ENCODE measurements around the gene SSH3.

Gene SSH3

GRCh38 chr11:67353317-67354074 is 50.2 kb downstream of the SSH3 start, which contains the start of gene POLD4:
Gene POLD4, minus strand, starts transcription at chr11:67353546. Its CDS starts 147 bp downstream, at chr11:67353399.
- TF ChIP-seq POLR2A (IDR thresholded peaks at IDR 0.05; ENCODE audit: low read length) (peak; percentile 87), GATA1 (IDR thresholded peaks at IDR 0.05; ENCODE audit: low read depth, low read length) (no peak)
- peak; percentile 93 to 96 for DNase-seq

- DNase-seq, result peak; percentile 41 to 60
- TF ChIP-seq POLR2A (IDR thresholded peaks at IDR 0.05; ENCODE audit: low read length) (no peak), GATA1 (IDR thresholded peaks at IDR 0.05; ENCODE audit: low read depth, low read length) (no peak)
These were observed 51.0 kb downstream of the SSH3 start for GRCh38 chr11:67354075-67355022.

GRCh38 chr11:67355023-67355793 is 51.9 kb downstream of the SSH3 start:
- no peak for DNase-seq
- TF ChIP-seq POLR2A (IDR thresholded peaks at IDR 0.05; ENCODE audit: low read length), result no peak
- TF ChIP-seq GATA1 (IDR thresholded peaks at IDR 0.05; ENCODE audit: low read depth, low read length), result no peak

GRCh38 chr11:67355794-67356386 is 52.6 kb downstream of the SSH3 start:
- no peak for DNase-seq
- TF ChIP-seq GATA1 (IDR thresholded peaks at IDR 0.05; ENCODE audit: low read depth, low read length) (no peak), POLR2A (IDR thresholded peaks at IDR 0.05; ENCODE audit: low read length) (no peak)

- DNase-seq, result no peak
- TF ChIP-seq GATA1 (IDR thresholded peaks at IDR 0.05; ENCODE audit: low read depth, low read length), result no peak
- no peak for TF ChIP-seq POLR2A (IDR thresholded peaks at IDR 0.05; ENCODE audit: low read length)
These were observed 53.1 kb downstream of the SSH3 start for GRCh38 chr11:67356387-67356863.

GRCh38 chr11:67356864-67357561 is 53.7 kb downstream of the SSH3 start:
- peak; percentile 75 to 85 for DNase-seq
- no peak for TF ChIP-seq GATA1 (IDR thresholded peaks at IDR 0.05; ENCODE audit: low read depth, low read length)
- TF ChIP-seq POLR2A (IDR thresholded peaks at IDR 0.05; ENCODE audit: low read length), result no peak

- no peak for TF ChIP-seq GATA1 (IDR thresholded peaks at IDR 0.05; ENCODE audit: low read depth, low read length)
- TF ChIP-seq POLR2A (IDR thresholded peaks at IDR 0.05; ENCODE audit: low read length), result no peak
- no peak for DNase-seq
These were observed 54.7 kb downstream of the SSH3 start for GRCh38 chr11:67357831-67358670.
